HepG2 (cell line): ENCODE results near the gene ARL3. TPM values are rescaled to one million over a fixed set of nuclear protein-coding genes. Genes with fewer than 3 reads are reported as not detected.

Experiments
- AGO2 ChIP-seq: fragments of 200-400 bp; formaldehyde crosslinking; optimal IDR thresholded peaks from 2 replicates; pipeline ENCODE3; 2017; ENCODE audit warnings: mild to moderate bottlenecking, low read depth, low read length, moderate library complexity
- CEBPZ ChIP-seq: IDR thresholded peaks from 2 replicates; pipeline ENCODE4 v1.6.1; 2012; ENCODE audit warnings: low read length, improper control_type of control experiment
- ETV5 ChIP-seq: IDR thresholded peaks from 2 replicates; pipeline ENCODE4 v1.6.1; 2018; ENCODE audit warnings: missing biosample characterization, missing genetic modification reagents, inconsistent platforms, borderline replicate concordance
- MTF1 ChIP-seq: sonication (generic); formaldehyde crosslinking; IDR thresholded peaks from 2 replicates; pipeline ENCODE4 v1.5.0; 2020; ENCODE audit warnings: missing genetic modification reagents
- MXD4 ChIP-seq: IDR thresholded peaks from 2 replicates; pipeline ENCODE4 v1.6.1; 2016; ENCODE audit warnings: mild to moderate bottlenecking, missing biosample characterization, missing genetic modification reagents
- NPAS2 ChIP-seq: sonication (generic); formaldehyde crosslinking; IDR thresholded peaks from 2 replicates; pipeline ENCODE4 v1.8.0; 2022; ENCODE audit warnings: mild to moderate bottlenecking, missing genetic modification reagents, borderline replicate concordance
- POGZ ChIP-seq: sonication (generic); formaldehyde crosslinking; IDR thresholded peaks from 2 replicates; pipeline ENCODE4 v1.4.0; 2020; ENCODE audit warnings: mild to moderate bottlenecking, missing genetic modification reagents
- POLR2AphosphoS2 ChIP-seq: IDR thresholded peaks from 2 replicates; pipeline ENCODE4 v1.6.1; 2011; ENCODE audit warnings: low read depth, low read length, improper control_type of control experiment
- PTBP1 ChIP-seq: fragments of 200-400 bp; formaldehyde crosslinking; IDR thresholded peaks from 2 replicates; pipeline ENCODE4 v1.6.1; 2018; ENCODE audit warnings: low read length, low read depth; ENCODE audit not compliant: poor library complexity, severe bottlenecking
- RFXANK ChIP-seq: IDR thresholded peaks from 2 replicates; pipeline ENCODE4 v1.6.1; 2016
- SAP130 ChIP-seq: IDR thresholded peaks from 2 replicates; pipeline ENCODE4 v1.6.1; 2016; ENCODE audit warnings: low read depth
- SYNCRIP ChIP-seq: fragments of 200-400 bp; formaldehyde crosslinking; IDR thresholded peaks from 2 replicates; pipeline ENCODE4 v1.6.1; 2018; ENCODE audit warnings: mild to moderate bottlenecking, low read depth, low read length; ENCODE audit not compliant: insufficient read depth
- ZNF3 ChIP-seq: IDR thresholded peaks from 2 replicates; pipeline ENCODE4 v1.7.0; 2017; ENCODE audit warnings: inconsistent platforms
- ZNF703 ChIP-seq: sonication (generic); formaldehyde crosslinking; IDR thresholded peaks from 2 replicates; pipeline ENCODE4 v1.5.1; 2020; ENCODE audit warnings: missing genetic modification reagents, mild to moderate bottlenecking, moderate library complexity, borderline replicate concordance
- ZNF724P ChIP-seq: sonication (generic); formaldehyde crosslinking; IDR thresholded peaks from 2 replicates; pipeline ENCODE4 v1.8.0; 2022; ENCODE audit warnings: missing genetic modification reagents, borderline replicate concordance
- ZNF749 ChIP-seq: sonication (generic); formaldehyde crosslinking; IDR thresholded peaks from 2 replicates; pipeline ENCODE4 v1.8.0; 2022; ENCODE audit warnings: mild to moderate bottlenecking, missing genetic modification reagents, moderate library complexity, borderline replicate concordance
- ZNF770 ChIP-seq: sonication (generic); formaldehyde crosslinking; IDR thresholded peaks from 2 replicates; pipeline ENCODE4 v1.5.0; 2020; ENCODE audit warnings: mild to moderate bottlenecking, missing genetic modification reagents
- ZNF773 ChIP-seq: sonication (generic); formaldehyde crosslinking; IDR thresholded peaks from 2 replicates; pipeline ENCODE4 v1.4.0; 2020; ENCODE audit warnings: missing genetic modification reagents, borderline replicate concordance
- polyA plus RNA-seq, 8 experiments: library from polyadenylated mRNA; depleted of rRNA in 3 of 8; stranded (reverse) in 7 of 8; unstranded in 1 of 8; fragments of >200 nt; fragmentation: Illumina TruSeq in 4 of 8; extraction: Trizol in 4 of 8; gene quantifications; 2 replicates each; pipeline versions ENCODE4 v1.2.1 to v1.2.3, GENCODE V29; 2011 to 2016; ENCODE audit warnings: low read depth in 4 of 8, missing spikeins in 1 of 8, mixed read lengths in 1 of 8; ENCODE audit not compliant: insufficient read depth in 1 of 8
- total RNA-seq, 5 experiments: library from RNA; depleted of rRNA; stranded (reverse); fragments of >200 nt; fragmentation: Illumina TruSeq; extraction: Trizol; gene quantifications; 2 replicates each; pipeline ENCODE4 v1.2.3, GENCODE V29; 2016; ENCODE audit warnings: low read depth in 1 of 5
- TF ChIP-seq, protein P1 (sequence below): sonication (generic); IDR thresholded peaks from 2 replicates; pipeline ENCODE4 v1.6.1; 2016; ENCODE audit warnings: low read depth, borderline replicate concordance
- TF ChIP-seq, protein P2 (sequence below): sonication (generic); formaldehyde crosslinking; IDR thresholded peaks from 2 replicates; pipeline ENCODE4 v1.9.0; 2021; ENCODE audit warnings: missing genetic modification reagents, borderline replicate concordance
- TF ChIP-seq, protein P3 (sequence below): IDR thresholded peaks from 2 replicates; pipeline ENCODE4 v1.6.1; 2018; ENCODE audit warnings: missing genetic modification reagents, mild to moderate bottlenecking, missing compliant biosample characterization

The ARL3 gene
- total and polyA plus RNA-seq, 2 of the 13 experiments (the other 11 are each of a cell fraction or from before 2014, with no cell fraction given) = 5.2 to 6.6 TPM

DNA sequence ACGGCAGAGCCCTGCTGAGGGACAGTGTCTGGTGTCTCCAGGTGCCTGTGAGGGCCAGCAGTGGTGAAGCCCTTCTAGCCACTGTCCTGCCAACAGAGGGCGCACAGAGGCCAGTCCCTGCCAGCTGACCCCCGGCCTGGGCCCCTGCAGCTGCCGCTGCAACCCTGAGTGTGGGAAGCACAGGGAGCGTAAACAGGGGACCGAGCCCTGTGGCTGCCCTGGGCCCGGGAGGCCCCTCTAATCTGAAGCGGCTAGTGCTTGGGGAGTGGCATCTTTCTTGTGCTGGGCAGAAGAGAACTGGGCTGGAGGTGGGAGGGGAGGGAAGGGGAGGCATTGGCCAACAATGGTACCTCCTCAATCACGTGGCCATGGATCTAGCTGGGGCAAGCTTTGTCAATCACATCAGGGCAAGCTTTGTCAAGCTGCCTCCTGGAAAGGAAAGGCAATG lies 35.3 kb downstream of the ARL3 start (continued):
- TF ChIP-seq, protein P1, sequence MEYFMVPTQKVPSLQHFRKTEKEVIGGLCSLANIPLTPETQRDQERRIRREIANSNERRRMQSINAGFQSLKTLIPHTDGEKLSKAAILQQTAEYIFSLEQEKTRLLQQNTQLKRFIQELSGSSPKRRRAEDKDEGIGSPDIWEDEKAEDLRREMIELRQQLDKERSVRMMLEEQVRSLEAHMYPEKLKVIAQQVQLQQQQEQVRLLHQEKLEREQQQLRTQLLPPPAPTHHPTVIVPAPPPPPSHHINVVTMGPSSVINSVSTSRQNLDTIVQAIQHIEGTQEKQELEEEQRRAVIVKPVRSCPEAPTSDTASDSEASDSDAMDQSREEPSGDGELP = peak; percentile 95
- TF ChIP-seq ZNF749 (0 out of 2 replicates have a peak, but pooled peaks have one; percentile 43), SAP130 (peak; percentile 80), ETV5 (CRISPR knock-in tag) (no peak), NPAS2 (no peak), AGO2 (no peak), ZNF773 (CRISPR knock-in tag) (no peak), MTF1 (CRISPR knock-in tag) (no peak), ZNF703 (no peak), ZNF724P (CRISPR knock-in tag) (no peak), ZNF3 (no peak), POLR2AphosphoS2 (no peak), PTBP1 (peak; percentile 73), SYNCRIP (no peak), MXD4 (no peak), RFXANK (CRISPR knock-in tag) (0 out of 2 replicates have a peak, but pooled peaks have one; percentile 28), ZNF770 (no peak), POGZ (CRISPR knock-in tag) (peak; percentile 74), CEBPZ (no peak)
- TF ChIP-seq, protein P2, sequence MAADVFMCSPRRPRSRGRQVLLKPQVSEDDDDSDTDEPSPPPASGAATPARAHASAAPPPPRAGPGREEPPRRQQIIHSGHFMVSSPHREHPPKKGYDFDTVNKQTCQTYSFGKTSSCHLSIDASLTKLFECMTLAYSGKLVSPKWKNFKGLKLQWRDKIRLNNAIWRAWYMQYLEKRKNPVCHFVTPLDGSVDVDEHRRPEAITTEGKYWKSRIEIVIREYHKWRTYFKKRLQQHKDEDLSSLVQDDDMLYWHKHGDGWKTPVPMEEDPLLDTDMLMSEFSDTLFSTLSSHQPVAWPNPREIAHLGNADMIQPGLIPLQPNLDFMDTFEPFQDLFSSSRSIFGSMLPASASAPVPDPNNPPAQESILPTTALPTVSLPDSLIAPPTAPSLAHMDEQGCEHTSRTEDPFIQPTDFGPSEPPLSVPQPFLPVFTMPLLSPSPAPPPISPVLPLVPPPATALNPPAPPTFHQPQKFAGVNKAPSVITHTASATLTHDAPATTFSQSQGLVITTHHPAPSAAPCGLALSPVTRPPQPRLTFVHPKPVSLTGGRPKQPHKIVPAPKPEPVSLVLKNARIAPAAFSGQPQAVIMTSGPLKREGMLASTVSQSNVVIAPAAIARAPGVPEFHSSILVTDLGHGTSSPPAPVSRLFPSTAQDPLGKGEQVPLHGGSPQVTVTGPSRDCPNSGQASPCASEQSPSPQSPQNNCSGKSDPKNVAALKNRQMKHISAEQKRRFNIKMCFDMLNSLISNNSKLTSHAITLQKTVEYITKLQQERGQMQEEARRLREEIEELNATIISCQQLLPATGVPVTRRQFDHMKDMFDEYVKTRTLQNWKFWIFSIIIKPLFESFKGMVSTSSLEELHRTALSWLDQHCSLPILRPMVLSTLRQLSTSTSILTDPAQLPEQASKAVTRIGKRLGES (CRISPR knock-in tag) = no peak
- TF ChIP-seq, protein P3, sequence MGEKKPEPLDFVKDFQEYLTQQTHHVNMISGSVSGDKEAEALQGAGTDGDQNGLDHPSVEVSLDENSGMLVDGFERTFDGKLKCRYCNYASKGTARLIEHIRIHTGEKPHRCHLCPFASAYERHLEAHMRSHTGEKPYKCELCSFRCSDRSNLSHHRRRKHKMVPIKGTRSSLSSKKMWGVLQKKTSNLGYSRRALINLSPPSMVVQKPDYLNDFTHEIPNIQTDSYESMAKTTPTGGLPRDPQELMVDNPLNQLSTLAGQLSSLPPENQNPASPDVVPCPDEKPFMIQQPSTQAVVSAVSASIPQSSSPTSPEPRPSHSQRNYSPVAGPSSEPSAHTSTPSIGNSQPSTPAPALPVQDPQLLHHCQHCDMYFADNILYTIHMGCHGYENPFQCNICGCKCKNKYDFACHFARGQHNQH (CRISPR knock-in tag) = 0 out of 2 replicates have a peak, but pooled peaks have one; percentile 13
